ENCODE measurements around the gene CLDN20.

DNA sequence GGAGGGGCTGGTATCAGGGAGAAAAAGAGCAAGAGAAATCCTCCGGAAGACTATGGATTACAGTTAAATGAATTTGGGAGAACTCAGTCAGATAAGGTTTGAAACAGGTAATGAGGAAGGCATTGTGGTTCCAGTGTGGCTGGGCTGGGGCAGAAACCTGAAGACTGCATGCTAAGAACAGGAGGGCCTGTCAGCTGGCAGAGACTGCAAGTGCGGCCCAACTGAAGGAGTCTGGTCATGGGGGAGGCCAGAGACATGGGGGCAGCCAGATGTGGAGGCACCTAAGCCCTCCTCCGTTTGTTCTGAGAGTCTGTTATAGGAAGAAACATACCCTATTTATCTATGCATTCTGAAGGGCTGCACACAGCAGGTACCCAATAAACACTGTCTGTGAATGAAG is 33.9 kb downstream of the CLDN20 start:
- TF ChIP-seq, protein P1, sequence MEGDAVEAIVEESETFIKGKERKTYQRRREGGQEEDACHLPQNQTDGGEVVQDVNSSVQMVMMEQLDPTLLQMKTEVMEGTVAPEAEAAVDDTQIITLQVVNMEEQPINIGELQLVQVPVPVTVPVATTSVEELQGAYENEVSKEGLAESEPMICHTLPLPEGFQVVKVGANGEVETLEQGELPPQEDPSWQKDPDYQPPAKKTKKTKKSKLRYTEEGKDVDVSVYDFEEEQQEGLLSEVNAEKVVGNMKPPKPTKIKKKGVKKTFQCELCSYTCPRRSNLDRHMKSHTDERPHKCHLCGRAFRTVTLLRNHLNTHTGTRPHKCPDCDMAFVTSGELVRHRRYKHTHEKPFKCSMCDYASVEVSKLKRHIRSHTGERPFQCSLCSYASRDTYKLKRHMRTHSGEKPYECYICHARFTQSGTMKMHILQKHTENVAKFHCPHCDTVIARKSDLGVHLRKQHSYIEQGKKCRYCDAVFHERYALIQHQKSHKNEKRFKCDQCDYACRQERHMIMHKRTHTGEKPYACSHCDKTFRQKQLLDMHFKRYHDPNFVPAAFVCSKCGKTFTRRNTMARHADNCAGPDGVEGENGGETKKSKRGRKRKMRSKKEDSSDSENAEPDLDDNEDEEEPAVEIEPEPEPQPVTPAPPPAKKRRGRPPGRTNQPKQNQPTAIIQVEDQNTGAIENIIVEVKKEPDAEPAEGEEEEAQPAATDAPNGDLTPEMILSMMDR (IDR thresholded peaks at IDR 0.05), result no peak
- no peak for TF ChIP-seq POLR2A (IDR thresholded peaks at IDR 0.05)

All from testis (tissue), 2 donors.